ENCODE measurements around the gene SLC5A11.
"Not testable (repeated sequence)": the region's sequence is repeated elsewhere in the genome, so short reads cannot be mapped to it uniquely, and the experiment has no call there.

SLC5A11 gene

DNA sequence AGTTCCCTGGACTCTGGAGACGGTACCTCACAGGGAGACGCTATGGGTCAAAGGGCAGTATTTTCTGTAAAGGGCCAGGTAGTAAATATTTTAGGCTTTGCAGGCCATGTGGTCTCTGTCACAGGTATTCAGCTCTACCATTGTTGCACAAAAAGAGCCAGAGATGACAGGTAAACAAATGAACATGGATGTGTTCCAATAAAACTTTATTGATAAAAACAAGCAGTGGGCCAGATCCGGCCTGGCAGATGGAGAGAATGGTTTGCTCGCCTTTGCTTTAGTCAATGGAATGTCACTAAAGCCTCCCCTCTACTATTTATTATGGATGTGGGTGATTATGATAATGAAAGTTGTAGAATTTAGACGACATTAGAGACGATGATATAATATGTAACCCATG is 8.9 kb upstream of the SLC5A11 start:
- DNase-seq, result no peak

DNA sequence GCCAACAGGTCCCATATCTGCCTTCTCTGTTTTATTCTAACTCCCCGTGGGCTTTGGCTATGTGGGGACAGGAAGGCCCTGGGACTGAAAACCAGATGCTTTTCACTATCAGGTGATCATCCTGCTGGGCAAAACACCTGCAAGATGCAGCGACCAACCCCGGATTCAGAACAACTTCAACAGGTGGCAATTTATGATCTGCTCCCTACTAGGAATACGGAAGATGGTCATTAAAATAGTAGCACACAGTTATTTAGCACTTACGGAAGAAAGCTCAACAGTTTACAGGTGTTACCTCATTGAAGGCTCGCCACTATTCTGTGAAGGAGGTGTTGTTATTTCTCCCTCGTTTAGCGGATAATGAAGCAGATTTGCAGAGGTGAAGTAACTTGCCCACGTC is 7.8 kb upstream of the SLC5A11 start:
- DNase-seq, result no peak

DNA sequence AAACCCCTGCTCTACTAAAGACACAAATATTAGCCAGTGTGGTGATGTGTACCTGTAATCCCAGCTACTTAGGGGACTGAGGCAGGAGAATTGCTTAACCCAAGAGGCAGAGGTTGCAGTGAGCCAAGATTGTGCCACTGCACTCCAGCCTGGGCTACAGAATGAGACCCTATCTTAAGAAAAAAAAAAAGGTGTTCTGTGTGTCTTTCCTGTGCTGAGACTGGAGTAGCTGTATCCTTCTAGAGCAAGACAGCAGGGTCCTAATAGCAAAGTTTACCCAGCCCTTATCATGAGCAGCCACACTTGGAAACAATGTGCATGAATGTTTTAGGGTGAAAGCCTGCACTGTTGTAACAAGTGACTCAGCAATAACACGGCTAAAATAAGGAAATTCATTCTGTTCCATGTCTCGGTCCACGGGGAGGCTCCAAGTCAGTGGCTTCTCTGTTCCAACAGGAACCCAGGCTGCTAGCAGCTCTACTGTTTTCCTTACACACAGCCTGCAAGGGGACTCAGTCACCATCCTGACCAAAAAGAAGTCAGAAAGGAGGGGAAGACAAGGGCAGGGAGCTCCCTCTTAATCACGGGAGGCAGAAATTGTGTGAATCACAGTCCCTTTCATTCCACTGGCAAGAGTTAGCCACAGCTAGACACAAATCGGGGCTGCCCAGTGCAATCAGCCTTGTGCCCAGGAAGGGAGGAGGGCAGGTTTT is 7.1 kb upstream of the SLC5A11 start:
- no peak for DNase-seq

DNA sequence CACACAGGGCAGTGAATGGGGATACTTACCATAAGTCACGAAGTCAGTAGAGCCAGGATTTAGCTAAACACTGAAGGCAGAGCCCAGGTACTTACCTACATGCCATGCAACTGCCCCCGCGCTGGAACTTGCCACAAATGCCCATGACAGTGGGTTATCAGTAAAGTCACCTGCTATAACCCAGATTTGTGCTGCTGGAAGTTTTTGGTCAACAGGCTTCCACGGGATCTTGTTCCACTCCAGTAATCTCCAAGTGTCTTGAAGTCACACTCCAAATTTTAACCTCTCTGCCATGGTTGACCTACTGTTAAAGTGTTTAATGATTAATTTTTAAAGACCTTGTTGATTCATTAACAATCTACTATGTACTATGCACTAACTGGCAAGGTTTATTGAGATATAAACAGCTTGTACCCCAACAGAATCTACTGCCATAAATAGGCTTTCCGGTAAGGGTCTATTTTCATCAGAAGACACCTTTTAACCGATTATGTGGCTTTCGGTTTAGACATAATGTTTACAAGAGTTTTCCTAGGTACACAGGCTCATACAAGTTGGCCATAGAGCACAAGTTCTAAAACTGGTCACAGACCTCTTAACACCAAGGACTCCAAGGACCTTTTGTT is 6.3 kb upstream of the SLC5A11 start:
- DNase-seq, result no peak

DNA sequence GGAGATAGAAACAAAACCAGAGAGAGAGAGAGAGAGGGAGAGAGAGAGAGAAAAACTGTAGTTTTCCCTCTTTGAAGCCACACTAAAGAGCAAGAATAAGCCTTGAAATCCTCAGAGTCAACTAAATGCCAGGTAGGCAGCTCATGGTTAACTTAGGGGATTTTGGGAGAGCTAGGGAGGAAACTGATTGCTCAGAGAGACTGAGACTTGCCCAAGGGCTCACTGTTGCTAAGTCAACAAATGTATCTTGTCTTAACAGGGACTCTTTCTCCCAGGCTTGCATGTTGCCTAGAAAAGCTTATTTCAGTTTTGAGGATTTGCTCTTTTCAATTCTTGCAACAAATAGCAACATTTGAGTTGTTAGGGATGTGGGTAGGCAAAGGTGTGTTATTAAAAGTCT is 4.5 kb upstream of the SLC5A11 start:
- DNase-seq, result no peak

DNA sequence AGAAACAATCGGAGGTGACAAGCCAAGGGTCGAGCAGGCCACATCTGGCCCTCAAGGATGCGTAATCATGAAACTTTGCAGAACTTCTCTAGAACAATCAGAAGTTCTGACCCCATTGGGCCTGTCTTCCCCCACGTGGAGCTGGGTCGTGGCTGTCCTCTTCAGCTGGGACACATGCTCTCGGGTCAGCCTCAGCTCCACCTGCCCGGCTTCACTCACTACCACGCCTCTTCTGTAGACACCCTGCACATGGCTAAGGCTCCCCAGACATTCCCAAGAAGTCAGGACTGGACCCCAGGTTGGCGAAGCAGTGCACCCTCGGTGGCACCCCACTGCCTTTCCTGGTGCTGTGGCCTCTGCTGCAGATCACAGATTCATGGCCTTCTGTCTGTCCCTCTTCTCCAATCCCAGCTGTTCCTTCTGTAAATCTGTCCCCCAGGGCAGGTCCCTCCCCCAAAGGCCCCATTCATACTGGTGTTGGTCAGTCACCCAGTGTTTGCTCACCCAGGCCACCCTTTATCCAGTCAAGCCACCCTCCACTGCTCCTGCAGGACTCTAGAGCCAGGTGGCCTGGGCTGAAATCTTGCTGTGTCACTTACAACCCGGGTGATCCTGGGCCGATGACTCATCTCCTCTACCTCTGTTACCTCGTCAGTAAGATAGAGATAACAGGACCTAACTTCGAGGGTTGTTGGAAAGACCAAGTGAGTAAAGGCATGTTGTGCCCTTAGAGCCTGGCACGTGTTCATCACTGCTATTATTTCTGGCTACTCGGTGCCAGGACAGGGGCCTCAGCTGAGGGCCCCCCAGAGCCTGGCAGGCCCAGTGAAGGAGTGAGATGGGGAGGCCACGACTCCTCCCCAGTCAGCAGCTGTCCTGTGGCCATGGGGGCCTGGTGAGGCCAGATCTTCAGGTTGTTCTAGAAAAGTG is 1.4 kb upstream of the SLC5A11 start:
- peak; percentile 17 for DNase-seq

DNA sequence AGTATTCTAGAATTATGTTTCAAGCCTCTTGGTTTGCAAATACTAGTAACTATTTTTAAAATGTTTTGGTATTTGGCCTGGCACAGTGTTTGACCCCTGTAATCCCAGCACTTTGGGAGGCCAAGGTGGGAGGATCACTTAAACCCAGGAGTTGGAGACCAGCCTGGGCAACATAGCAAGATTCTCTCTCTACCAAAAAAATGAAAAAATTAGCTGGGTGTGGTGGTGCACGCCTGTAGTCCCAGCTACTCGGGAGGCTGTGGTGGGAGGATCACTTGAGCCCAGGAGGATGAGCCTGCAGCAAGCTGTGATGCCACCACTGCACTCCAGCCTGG is 765 bp upstream of the SLC5A11 start:
- DNase-seq, result not testable (repeated sequence)

DNA sequence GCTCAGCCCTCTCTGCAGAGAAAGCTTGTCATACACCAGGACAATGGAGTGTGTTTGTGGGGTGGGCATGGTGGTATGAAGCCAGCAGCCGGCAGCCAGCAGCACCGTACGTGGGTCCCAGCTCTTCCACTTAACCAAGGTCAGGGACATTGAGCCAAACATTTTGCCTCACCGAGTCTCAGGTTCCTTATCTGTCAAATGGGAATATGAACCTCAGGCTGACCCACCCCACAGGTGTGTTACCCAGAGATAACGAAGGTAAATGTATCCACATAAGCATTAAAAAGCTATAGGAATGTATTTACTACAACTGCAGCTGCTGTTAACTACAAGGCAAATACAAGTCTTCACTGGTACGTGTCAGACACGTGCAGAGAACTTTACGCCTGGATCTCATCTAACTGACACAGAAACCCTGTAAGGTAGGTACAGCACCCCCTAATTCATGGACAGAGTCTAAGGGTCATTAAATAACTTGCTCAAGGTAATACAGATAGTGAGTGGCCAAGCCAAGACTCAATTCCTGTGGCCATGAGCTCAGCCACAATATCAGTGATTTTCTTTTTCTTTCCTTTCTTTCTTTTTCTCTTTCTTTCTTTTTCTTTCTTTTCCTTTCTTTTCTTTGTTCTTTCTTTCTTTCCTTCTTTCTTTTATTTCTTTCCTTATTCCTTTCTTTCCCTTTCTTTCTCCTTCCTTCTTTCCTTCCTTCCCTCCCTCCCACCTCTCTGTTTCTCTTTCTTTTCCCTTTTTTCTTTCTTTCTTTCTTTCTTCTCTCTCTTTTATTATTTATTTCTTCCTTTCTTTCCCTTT is 990 bp downstream of the SLC5A11 start:
- no peak for DNase-seq

GRCh38 chr16:24847358-24847664 is 1.5 kb downstream of the SLC5A11 start:
- no peak for DNase-seq

GRCh38 chr16:24848065-24848464 is 2.3 kb downstream of the SLC5A11 start:
- DNase-seq, result no peak

- no peak for DNase-seq
Observed at GRCh38 chr16:24849641-24850040, 3.9 kb downstream of the SLC5A11 start.

DNA sequence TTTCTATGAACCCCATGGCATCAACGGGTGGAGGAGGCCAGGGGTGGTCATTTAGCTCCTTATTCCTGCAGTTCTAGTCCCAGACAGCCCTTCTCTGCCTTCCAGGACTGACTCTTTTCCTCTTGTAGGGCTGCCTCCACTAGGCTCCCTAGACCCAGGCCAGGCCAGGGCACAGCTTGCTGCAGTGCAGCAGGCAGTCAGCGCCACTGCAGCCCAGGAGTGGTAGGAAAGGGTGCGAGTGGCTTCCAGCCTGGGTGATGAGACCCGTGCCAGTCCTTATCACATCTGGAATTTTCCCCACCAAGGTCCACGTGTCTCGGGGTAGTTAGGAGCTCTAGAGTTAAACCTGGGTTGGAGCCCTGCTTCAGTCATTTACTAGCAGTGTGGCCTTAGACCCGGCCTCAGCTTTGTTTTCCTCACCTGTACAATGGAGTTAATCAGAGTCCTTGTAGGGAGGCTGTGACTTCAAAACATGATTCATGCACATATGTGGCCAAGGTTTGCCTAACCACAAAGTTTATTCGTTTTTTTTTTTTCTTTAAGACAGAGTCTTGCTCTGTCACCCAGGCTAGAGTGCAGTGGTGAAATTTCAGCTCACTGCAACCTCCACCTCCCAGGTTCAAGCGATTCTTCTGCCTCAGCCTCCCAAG is 4.7 kb downstream of the SLC5A11 start:
- DNase-seq, result peak; percentile 28

DNA sequence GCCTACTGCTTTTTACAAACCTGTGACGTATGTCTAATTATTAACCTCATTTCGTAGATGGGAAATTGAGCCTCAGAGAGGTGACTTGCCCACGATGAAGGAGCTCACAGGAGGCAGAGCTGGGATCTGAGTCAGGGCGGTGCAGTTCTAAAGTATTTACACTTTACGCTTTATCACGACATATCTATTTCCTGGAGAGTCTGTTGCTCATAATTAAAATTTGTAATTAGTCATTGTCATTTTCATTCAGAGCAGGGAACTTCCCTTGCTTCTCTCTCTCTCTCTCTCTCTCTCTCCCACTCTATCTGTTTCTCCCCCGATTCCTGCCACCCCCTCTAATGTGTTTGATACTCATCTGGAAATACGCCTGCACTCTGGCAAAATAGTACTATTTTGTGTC is 5.9 kb downstream of the SLC5A11 start:
- DNase-seq, result no peak

DNA sequence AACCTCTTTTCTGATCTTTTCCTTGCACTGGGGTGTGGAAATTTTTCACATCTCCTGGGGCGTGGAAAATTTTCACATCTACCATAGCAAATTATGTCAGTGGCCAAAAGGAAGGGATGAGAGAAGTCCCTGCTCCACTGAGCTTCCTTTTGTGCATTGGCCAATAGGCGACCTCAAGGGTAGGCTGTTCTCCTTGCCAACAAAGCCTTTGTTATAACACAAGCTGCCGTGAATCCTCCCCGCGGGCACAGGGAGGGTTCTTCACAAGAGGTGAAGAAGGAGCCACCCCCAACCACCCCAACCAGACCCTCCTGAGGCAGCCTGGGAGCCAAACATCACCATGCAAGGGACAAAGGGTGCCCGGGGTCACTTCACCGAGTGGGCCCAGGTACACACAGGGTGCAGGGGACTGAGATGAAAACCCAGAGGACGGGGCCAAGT is 6.5 kb downstream of the SLC5A11 start:
- DNase-seq, result no peak

DNA sequence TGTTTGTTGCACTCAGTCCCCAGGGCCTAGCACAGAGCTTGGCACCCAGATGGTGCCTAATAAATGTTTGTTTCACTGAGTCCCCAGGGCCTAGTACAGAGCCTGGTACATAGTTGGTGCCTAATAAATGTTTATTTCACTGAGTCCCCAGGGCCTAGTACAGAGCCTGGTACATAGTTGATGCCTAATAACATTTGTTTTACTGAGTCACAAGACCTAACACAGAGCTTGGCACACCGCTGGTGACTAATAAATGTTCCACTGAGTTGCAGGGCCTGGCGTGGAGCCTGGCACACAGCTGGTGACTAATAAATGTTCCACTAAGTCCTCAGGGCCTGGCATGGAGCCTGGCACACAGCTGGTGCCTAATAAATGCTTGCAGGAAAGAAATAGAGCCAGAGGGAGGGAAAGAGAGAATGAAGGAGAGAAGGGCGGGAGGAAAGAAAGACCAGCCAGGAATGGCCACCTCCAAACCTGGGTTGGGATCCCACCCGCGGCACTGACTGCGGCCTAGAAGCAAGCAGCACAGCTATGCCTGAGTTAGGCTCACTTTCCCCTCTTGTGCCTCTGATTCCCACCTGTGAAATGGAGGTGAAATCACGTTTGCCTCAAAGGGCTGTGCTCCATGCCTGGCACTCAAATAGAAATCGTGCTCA is 7.5 kb downstream of the SLC5A11 start:
- DNase-seq, result no peak

- DNase-seq, result no peak
Observed at GRCh38 chr16:24853830-24854229, 8.1 kb downstream of the SLC5A11 start.

GRCh38 chr16:24854607-24855171 is 8.9 kb downstream of the SLC5A11 start:
- no peak for DNase-seq

DNA sequence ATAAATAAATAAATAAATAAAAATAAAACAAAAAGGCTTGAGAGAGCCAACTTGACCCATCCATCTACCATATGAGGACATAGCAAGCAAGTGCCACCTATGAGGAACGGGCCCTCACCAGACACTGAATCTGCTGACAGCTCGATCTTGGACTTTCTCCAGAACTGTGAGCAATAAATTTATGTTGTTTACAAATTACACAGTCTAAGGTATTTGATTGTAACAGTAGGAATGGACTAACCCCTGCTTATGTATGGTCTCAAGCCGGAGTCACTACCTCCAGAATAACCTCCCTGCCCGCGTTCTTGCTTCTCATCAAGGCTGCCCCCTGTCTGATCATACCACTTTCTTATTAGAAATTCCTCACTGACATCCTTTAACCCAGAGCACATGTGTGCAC is 9.9 kb downstream of the SLC5A11 start:
- no peak for DNase-seq

DNA sequence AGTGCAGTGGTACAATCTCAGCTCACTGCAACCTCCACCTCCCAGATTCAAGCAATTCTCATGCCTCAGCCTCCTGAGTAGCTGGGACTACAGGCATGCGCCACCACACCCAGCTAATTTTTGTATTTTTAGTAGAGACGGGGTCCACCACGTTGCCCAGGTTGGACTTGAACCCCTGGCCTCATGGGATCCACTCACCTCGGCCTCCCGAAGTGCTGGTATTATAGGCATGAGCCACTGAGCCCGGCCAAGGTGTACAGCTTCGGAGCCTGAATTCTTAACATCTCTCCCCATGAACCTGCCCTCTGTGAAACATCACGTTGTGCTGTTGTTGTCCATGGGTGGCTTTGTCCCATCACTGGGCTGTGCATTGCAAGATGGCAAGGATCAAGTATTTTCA is 11.1 kb downstream of the SLC5A11 start:
- not testable (repeated sequence) for DNase-seq

GRCh38 chr16:24858219-24859041 is 12.7 kb downstream of the SLC5A11 start:
- DNase-seq, result no peak

- DNase-seq, result no peak
Observed at GRCh38 chr16:24861461-24861860, 15.7 kb downstream of the SLC5A11 start.

Measured in NK-92 treated with Interleukin-12 subunit alpha and Interleukin-12 subunit beta, amount 100 ng/mL, for 24 hours (cell line).